SKM-1 (cell line): ENCODE measurements around the gene VIPR2.

Experiments used
- DNase-seq: peaks from one replicate; lab custom pipeline; 2025; ENCODE audit not compliant: unreplicated experiment; lab: John Stamatoyannopoulos, UW

The VIPR2 gene

GRCh38 chr7:159158125-159158887 lies 13.6 kb upstream of the VIPR2 start:
- no peak for DNase-seq

GRCh38 chr7:159157714-159158113 lies 13.0 kb upstream of the VIPR2 start:
- DNase-seq, result no peak

GRCh38 chr7:159156436-159157245 lies 12.0 kb upstream of the VIPR2 start:
- no peak for DNase-seq

- DNase-seq, result no peak
Measured at GRCh38 chr7:159155410-159155809, 10.7 kb upstream of the VIPR2 start.

- no peak for DNase-seq
Measured at GRCh38 chr7:159154243-159154642, 9.6 kb upstream of the VIPR2 start.

GRCh38 chr7:159153511-159153910 lies 8.8 kb upstream of the VIPR2 start:
- no peak for DNase-seq

GRCh38 chr7:159152816-159153215 lies 8.1 kb upstream of the VIPR2 start:
- no peak for DNase-seq

- DNase-seq, result no peak
Measured at GRCh38 chr7:159151231-159151630, 6.6 kb upstream of the VIPR2 start.

- no peak for DNase-seq
Measured at GRCh38 chr7:159149488-159149887, 4.8 kb upstream of the VIPR2 start.

- DNase-seq, result no peak
Measured at GRCh38 chr7:159148430-159149395, 4.0 kb upstream of the VIPR2 start.

GRCh38 chr7:159147687-159148086 lies 3.0 kb upstream of the VIPR2 start:
- no peak for DNase-seq

- no peak for DNase-seq
Measured at GRCh38 chr7:159147246-159147645, 2.6 kb upstream of the VIPR2 start.

- DNase-seq, result no peak
Measured at GRCh38 chr7:159146084-159146858, 1.6 kb upstream of the VIPR2 start.

- DNase-seq, result no peak
Measured at GRCh38 chr7:159145490-159145855, 806 bp upstream of the VIPR2 start.

GRCh38 chr7:159143780-159144757 lies 598 bp downstream of the VIPR2 start:
- no peak for DNase-seq

- no peak for DNase-seq
Measured at GRCh38 chr7:159142730-159143129, 1.9 kb downstream of the VIPR2 start.

- no peak for DNase-seq
Measured at GRCh38 chr7:159142199-159142598, 2.5 kb downstream of the VIPR2 start.

GRCh38 chr7:159141660-159142059 lies 3.0 kb downstream of the VIPR2 start:
- DNase-seq, result no peak

- DNase-seq, result no peak
Measured at GRCh38 chr7:159141167-159141566, 3.5 kb downstream of the VIPR2 start.
